SW480 (cell line): ENCODE measurements around the gene TMEM39B.
A peak's percentile ranks its signal among the peaks of the same experiment; 100 is the strongest.
"Not testable (repeated sequence)": the region's sequence is repeated elsewhere in the genome, so short reads cannot be mapped to it uniquely, and the experiment has no call there.

Experiments
- DNase-seq: peaks from one replicate; pipeline ENCODE4 v3.0.0-alpha.2; 2016; ENCODE audit warnings: low spot score

Gene TMEM39B

GRCh38 chr1:32111789-32112188, 39.0 kb downstream of the TMEM39B start:
- no peak for DNase-seq

- DNase-seq = no peak
These were observed 40.2 kb downstream of the TMEM39B start for GRCh38 chr1:32112806-32113375.

GRCh38 chr1:32113436-32113835, 40.7 kb downstream of the TMEM39B start:
- DNase-seq = not testable (repeated sequence)

GRCh38 chr1:32114420-32114819, 41.7 kb downstream of the TMEM39B start:
- no peak for DNase-seq

- no peak for DNase-seq
These were observed 42.8 kb downstream of the TMEM39B start for GRCh38 chr1:32115496-32115895.

GRCh38 chr1:32116531-32116930, 43.8 kb downstream of the TMEM39B start:
- no peak for DNase-seq

- no peak for DNase-seq
These were observed 49.4 kb downstream of the TMEM39B start for GRCh38 chr1:32122151-32122550.

- DNase-seq = not testable (repeated sequence)
These were observed 50.6 kb downstream of the TMEM39B start for GRCh38 chr1:32123361-32123760.

- DNase-seq = no peak
These were observed 52.6 kb downstream of the TMEM39B start for GRCh38 chr1:32125313-32125712.

GRCh38 chr1:32126770-32127169, 54.0 kb downstream of the TMEM39B start:
- no peak for DNase-seq

- DNase-seq = no peak
These were observed 54.9 kb downstream of the TMEM39B start for GRCh38 chr1:32127409-32128198.

GRCh38 chr1:32128479-32128878, 55.7 kb downstream of the TMEM39B start:
- DNase-seq = no peak

- no peak for DNase-seq
These were observed 56.2 kb downstream of the TMEM39B start for GRCh38 chr1:32128964-32129363.

- not testable (repeated sequence) for DNase-seq
These were observed 61.2 kb downstream of the TMEM39B start for GRCh38 chr1:32133950-32134280.

GRCh38 chr1:32137111-32137510, 64.4 kb downstream of the TMEM39B start:
- no peak for DNase-seq

- DNase-seq = peak; percentile 59
These were observed 66.2 kb downstream of the TMEM39B start for GRCh38 chr1:32138965-32139364.

- no peak for DNase-seq
These were observed 69.9 kb downstream of the TMEM39B start for GRCh38 chr1:32142446-32143301.

GRCh38 chr1:32143302-32143695, 70.6 kb downstream of the TMEM39B start:
- DNase-seq = not testable (repeated sequence)

- no peak for DNase-seq
These were observed 71.3 kb downstream of the TMEM39B start for GRCh38 chr1:32144033-32144432.

- DNase-seq = not testable (repeated sequence)
These were observed 75.1 kb downstream of the TMEM39B start for GRCh38 chr1:32147799-32148198.

GRCh38 chr1:32150847-32151246, 78.1 kb downstream of the TMEM39B start:
- DNase-seq = no peak

- DNase-seq = no peak
These were observed 78.6 kb downstream of the TMEM39B start for GRCh38 chr1:32151319-32151787.
